GM13977 (cell line): ENCODE results near the gene UQCRQ.

Source experiments
- DNase-seq: peaks from one replicate; pipeline ENCODE4 v3.0.0; 2012; ENCODE audit warnings: low spot score
- CTCF ChIP-seq: IDR thresholded peaks from 2 replicates; pipeline ENCODE4 v1.5.1; 2012; ENCODE audit warnings: mild to moderate bottlenecking, control low read depth; ENCODE audit not compliant: insufficient read depth; ENCODE audit errors: extremely low read depth, missing control alignments
- in situ Hi-C: fragments of 300-500 bp; cut with MboI; formaldehyde crosslinking; loops from one replicate; pipeline ENCODE4 v1.12.0; 2022; ENCODE audit warnings: low sequenced_read_pairs, low pct_unique_long_range_greater_than_20kb, mixed read lengths, inconsistent platforms; ENCODE audit not compliant: unreplicated experiment

Gene UQCRQ

GRCh38 chr5:132883261-132883834 is 16.9 kb downstream of the UQCRQ start:
- peak; percentile 30 for DNase-seq
- in situ Hi-C loops, result no loop called here
- TF ChIP-seq CTCF, result peak; percentile 65

GRCh38 chr5:132884548-132884947 is 18.1 kb downstream of the UQCRQ start:
- in situ Hi-C loops, result no loop called here
- no peak for TF ChIP-seq CTCF
- DNase-seq, result no peak

- no peak for TF ChIP-seq CTCF
- no peak for DNase-seq
- in situ Hi-C loops, result no loop called here
Measured at GRCh38 chr5:132886064-132886823, 19.8 kb downstream of the UQCRQ start.

- no peak for TF ChIP-seq CTCF
- in situ Hi-C loops, result no loop called here
- DNase-seq, result no peak
Measured at GRCh38 chr5:132887283-132887682, 20.8 kb downstream of the UQCRQ start.

- no peak for TF ChIP-seq CTCF
- DNase-seq, result no peak
- in situ Hi-C loops, result no loop called here
Measured at GRCh38 chr5:132889501-132889900, 23.1 kb downstream of the UQCRQ start.

- in situ Hi-C loops, result no loop called here
- no peak for TF ChIP-seq CTCF
- DNase-seq, result no peak
Measured at GRCh38 chr5:132890817-132891216, 24.4 kb downstream of the UQCRQ start.
